Colonic mucosa (tissue), 4 donors: ENCODE results near the gene SNRPA1. TPM values are rescaled to one million over a fixed set of nuclear protein-coding genes. Genes with fewer than 3 reads are reported as not detected.

ENCODE experiments used
- DNase-seq: peaks from one replicate; pipeline ENCODE4 v3.0.0-alpha.2; 2020
- H3K27ac ChIP-seq: fragments of 200-600 bp; one replicate; pipeline ENCODE4 v1.8.0; 2021
- H3K27me3 ChIP-seq: fragments of 200-600 bp; one replicate; pipeline ENCODE4 v1.8.0; 2021
- H3K36me3 ChIP-seq: fragments of 200-600 bp; one replicate; pipeline ENCODE4 v1.8.0; 2021
- H3K4me1 ChIP-seq: fragments of 200-600 bp; one replicate; pipeline ENCODE4 v1.8.0; 2021; ENCODE audit warnings: mild to moderate bottlenecking
- H3K4me3 ChIP-seq: fragments of 200-600 bp; one replicate; pipeline ENCODE4 v1.8.0; 2021
- H3K9ac ChIP-seq, 2 donors: one replicate each; pipeline ENCODE4 v1.7.0; 2013; ENCODE audit warnings: control low read depth in 2 of 2, low read depth in 2 of 2, low read length in 2 of 2
- H3K9me3 ChIP-seq: fragments of 200-600 bp; one replicate; pipeline ENCODE4 v1.8.0; 2021
- CTCF ChIP-seq: fragments of 200-600 bp; IDR thresholded peaks from one replicate; pipeline ENCODE4 v1.8.0; 2022; ENCODE audit warnings: antibody characterized with exemption, mild to moderate bottlenecking
- intact Hi-C: fragments of 100-400 bp; cut with DNase I; formaldehyde crosslinking; loops from one replicate; pipeline ENCODE4 v1.14.1; 2022
- total RNA-seq, 2 donors: library from RNA; stranded (reverse); fragmentation: NEBNext Ultra II Directional in 1 of 2; extraction: Animal tissue kit (Norgen Biotek cat#: 25700) in 1 of 2; gene quantifications; one replicate each; pipeline ENCODE4 v1.2.1, GENCODE V29; 2021
- donor health status: healthy.
- donor health status: DM: no; HTN: no; CAD: no.
- donor health status: DM: no; HTN: no; CAD: no.

The SNRPA1 gene
- total RNA-seq, 2 donors from 2014 or later, result 52.6 to 82.7 TPM

DNA sequence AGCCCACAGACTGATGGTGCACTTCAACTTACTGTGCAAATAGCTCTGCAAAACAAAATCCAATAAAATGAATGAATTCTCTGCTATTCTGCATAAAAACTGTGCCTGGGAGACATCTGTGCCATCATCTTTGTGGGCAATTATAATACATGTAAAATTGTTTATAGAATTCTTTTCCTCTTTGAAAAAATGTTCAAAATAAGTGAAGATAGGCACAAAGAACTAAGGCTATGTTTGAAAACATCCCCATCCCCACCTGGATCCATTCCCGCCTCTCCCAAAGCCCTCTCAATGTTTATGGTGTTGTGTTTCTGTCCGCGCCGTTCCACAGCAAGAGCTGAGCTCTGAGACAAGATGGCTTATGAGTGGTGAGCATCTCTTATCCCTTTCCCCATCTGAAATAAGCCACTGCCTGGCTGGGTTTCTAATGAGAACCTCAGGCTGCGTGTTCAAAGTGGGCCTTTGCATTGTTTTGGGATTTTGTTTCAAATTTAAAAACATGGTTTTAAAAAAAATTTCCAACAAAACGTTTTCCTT, 22.4 kb upstream of the SNRPA1 start:
- no peaks in the 10 kb centered on the region for H3K27me3 ChIP-seq
- no peaks in the 10 kb centered on the region for H3K36me3 ChIP-seq
- no peak for DNase-seq
- H3K4me1 ChIP-seq, result no peaks in the 10 kb centered on the region
- no peaks in the 10 kb centered on the region for H3K9me3 ChIP-seq
- no peak overlapping the region for H3K4me3 ChIP-seq
- no peak overlapping the region for H3K27ac ChIP-seq
- TF ChIP-seq CTCF, result no peak
- intact Hi-C loops, result no loop called here
- H3K9ac ChIP-seq, result no peak overlapping the region

DNA sequence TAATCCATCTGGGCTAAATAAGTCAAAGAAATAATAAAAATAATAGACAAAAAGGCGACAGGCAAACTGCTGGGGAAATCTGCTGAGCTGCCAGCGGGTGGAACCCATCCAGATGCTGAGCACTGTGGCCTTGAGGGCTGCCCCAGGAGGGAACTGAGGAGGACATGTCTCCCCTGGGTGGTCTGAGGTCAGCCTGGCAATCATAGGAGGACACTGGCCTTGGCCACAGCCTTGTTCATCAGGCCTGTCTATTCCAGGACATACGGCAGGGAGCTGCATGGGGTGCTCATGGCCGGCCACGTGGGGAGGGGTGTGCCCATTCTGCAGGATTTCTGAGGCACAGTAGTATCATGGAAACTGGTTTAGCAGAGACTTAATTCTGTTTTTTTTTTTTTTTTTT, 21.5 kb upstream of the SNRPA1 start:
- Histone ChIP-seq H3K9me3 (no peaks in the 10 kb centered on the region), H3K36me3 (no peaks in the 10 kb centered on the region), H3K4me3 (no peak overlapping the region), H3K27ac (no peak overlapping the region), H3K9ac (no peak overlapping the region), H3K4me1 (no peaks in the 10 kb centered on the region), H3K27me3 (no peaks in the 10 kb centered on the region)
- intact Hi-C loops, result no loop called here
- DNase-seq, result no peak
- TF ChIP-seq CTCF, result no peak

GRCh38 chr15:101315736-101316135, 20.7 kb upstream of the SNRPA1 start:
- no peaks in the 10 kb centered on the region for H3K36me3 ChIP-seq
- DNase-seq, result no peak
- no peaks in the 10 kb centered on the region for H3K9me3 ChIP-seq
- no peaks in the 10 kb centered on the region for H3K4me1 ChIP-seq
- no peak overlapping the region for H3K9ac ChIP-seq
- intact Hi-C loops, result no loop called here
- no peak overlapping the region for H3K27ac ChIP-seq
- no peaks in the 10 kb centered on the region for H3K27me3 ChIP-seq
- no peak for TF ChIP-seq CTCF
- H3K4me3 ChIP-seq, result no peak overlapping the region

DNA sequence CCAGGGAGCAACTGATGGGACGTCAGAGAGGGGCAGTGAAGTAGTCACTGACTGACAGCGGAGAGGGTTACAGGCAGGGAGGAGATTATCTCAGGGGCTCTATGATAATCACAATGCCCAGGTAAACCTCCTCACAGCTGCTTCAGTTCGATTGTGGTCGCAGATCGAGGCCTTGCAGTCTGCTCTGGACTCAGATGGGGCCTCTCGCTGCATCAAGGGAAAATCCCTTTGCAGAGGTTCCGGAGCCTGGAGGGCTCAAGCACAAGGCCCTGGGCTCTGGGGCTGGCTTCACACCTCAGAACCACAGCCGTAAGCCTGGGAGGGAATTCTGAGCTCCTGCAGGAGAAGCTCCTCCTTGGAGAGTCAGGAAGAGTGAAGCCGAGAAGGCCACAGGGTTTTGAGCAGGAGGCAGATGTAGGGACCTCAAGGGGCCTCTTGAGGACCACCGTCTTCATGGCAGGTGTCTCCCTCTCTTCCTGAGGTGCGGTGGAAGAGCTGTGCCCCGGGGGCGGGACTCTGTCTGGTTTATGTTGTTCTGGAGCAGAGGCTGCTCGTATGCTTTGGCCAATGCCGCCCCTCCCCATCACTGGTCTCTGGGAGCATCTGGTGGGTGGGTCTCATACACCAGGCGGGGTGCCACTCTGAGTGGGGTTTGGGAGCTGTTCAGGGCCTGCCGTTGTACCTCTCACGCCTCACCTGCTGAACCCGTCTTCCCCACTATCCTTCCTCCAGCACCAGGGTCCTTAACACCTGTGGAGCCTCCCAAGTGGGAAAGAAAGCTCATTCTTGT, 19.5 kb upstream of the SNRPA1 start:
- intact Hi-C loops, result no loop called here
- no peaks in the 10 kb centered on the region for H3K36me3 ChIP-seq
- no peaks in the 10 kb centered on the region for H3K27me3 ChIP-seq
- no peak overlapping the region for H3K27ac ChIP-seq
- no peak for DNase-seq
- no peak overlapping the region for H3K9ac ChIP-seq
- H3K4me1 ChIP-seq, result no peaks in the 10 kb centered on the region
- no peaks in the 10 kb centered on the region for H3K9me3 ChIP-seq
- H3K4me3 ChIP-seq, result no peak overlapping the region
- no peak for TF ChIP-seq CTCF

GRCh38 chr15:101313041-101313761, 18.2 kb upstream of the SNRPA1 start:
- Histone ChIP-seq H3K4me1 (no peaks in the 10 kb centered on the region), H3K9ac (no peak overlapping the region), H3K36me3 (no peaks in the 10 kb centered on the region), H3K27ac (no peak overlapping the region), H3K27me3 (no peaks in the 10 kb centered on the region), H3K9me3 (no peaks in the 10 kb centered on the region), H3K4me3 (no peak overlapping the region)
- DNase-seq, result no peak
- TF ChIP-seq CTCF, result no peak
- intact Hi-C loops, result no loop called here
